ENCODE measurements around the gene CLDN14. TPM values are rescaled to one million over a fixed set of nuclear protein-coding genes. Genes with fewer than 3 reads are reported as not detected.

CLDN14 gene
- total and polyA plus RNA-seq, 10 donors: 0.13 to 0.94 (median 0.35) TPM; not detected in 4

DNA sequence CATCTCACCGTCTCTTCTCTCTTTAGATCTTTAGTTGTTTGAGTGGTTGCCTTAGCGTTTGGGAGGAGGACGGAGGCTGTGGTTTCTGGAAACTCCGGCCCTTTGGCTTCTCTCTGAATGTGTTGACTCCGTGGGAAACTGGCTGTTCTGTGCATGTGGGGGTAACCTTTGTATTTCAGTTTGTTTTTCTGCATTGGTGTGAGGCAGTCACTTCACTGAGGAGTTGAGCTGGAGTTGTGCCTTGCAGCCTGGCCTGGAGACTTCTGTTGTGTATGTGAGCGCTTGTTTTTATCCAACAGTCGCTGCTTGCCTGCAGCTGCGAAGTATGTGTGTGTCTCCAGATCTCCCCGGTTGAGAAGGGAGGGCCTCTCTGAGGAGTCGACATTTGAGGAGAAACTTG is 33.6 kb downstream of the CLDN14 start:
- Histone ChIP-seq H3K4me3 (no peak overlapping the region), H3K36me3 (no peaks in the 10 kb centered on the region), H3K9me3 (no peaks in the 10 kb centered on the region), H3K4me1 (no peaks in the 10 kb centered on the region), H3K27ac (no peak overlapping the region), H3K27me3 (replicated peaks in 1 of 7) (no peaks in the 10 kb centered on the region)
- no peak for DNase-seq
- intact Hi-C loops (cut with DNase I; ENCODE audit: low total_unique reads): no loop called here
- TF ChIP-seq POLR2A (IDR thresholded peaks at IDR 0.05) (no peak), POLR2AphosphoS5 (IDR thresholded peaks at IDR 0.05) (no peak), CTCF (IDR thresholded peaks at IDR 0.05 in 8 of 11, conservative IDR thresholded peaks at IDR 0.05 in 3 of 11) (no peak)
- WGBS, 5 donors: 79 to 86% (median 82%) methylated on average over 10 of the region's 10 CpGs

DNA sequence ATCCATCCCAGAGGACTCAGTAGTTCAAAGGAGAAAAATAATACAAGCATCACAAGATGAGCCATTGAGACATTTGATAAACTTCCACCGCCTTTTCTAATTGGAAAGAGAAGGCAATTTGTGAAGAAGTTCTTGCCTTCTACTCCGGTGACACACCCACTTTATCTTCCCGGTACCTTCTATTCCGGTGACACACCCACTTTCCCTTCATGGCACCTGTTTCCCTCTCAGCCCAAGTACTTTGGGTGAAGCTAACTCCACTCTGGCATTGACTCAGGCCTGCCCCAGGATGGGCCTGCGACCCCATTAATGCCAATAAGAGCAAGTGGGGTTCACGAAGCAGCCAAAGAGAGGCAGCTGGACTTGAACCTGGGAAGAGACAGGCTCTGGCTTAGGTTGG is 38.2 kb downstream of the CLDN14 start:
- WGBS, 5 donors: 88 to 93% (median 91%) methylated on average over 6 of the region's 6 CpGs
- TF ChIP-seq POLR2A (IDR thresholded peaks at IDR 0.05) (no peak), CTCF (IDR thresholded peaks at IDR 0.05 in 8 of 11, conservative IDR thresholded peaks at IDR 0.05 in 3 of 11) (no peak), POLR2AphosphoS5 (IDR thresholded peaks at IDR 0.05) (no peak)
- Histone ChIP-seq H3K4me3 (no peak overlapping the region), H3K9me3 (peaks cover 0 to 4% (median 0%) of the 10 kb centered on the region in 8 donors), H3K4me1 (peaks cover 0 to 8% (median 0%) of the 10 kb centered on the region in 6 donors), H3K27ac (peak overlapping the region in 3 of 8 donors; percentile 15 to 53 (median 49)), H3K27me3 (replicated peaks in 1 of 7) (no peaks in the 10 kb centered on the region), H3K36me3 (no peaks in the 10 kb centered on the region)
- intact Hi-C loops (cut with DNase I; ENCODE audit: low total_unique reads): no loop called here
- DNase-seq: no peak

- no peak for DNase-seq
- peaks cover 0 to 6% (median 0%) of the 10 kb centered on the region in 8 donors for H3K9me3 ChIP-seq
- H3K4me1 ChIP-seq: peaks cover 0 to 8% (median 0%) of the 10 kb centered on the region in 6 donors
- intact Hi-C loops (cut with DNase I; ENCODE audit: low total_unique reads): no loop called here
- H3K27ac ChIP-seq: no peak overlapping the region
- no peaks in the 10 kb centered on the region for H3K36me3 ChIP-seq
- TF ChIP-seq CTCF (IDR thresholded peaks at IDR 0.05 in 8 of 11, conservative IDR thresholded peaks at IDR 0.05 in 3 of 11) (no peak), POLR2A (IDR thresholded peaks at IDR 0.05) (no peak), POLR2AphosphoS5 (IDR thresholded peaks at IDR 0.05) (no peak)
- no peak overlapping the region for H3K4me3 ChIP-seq
- H3K27me3 ChIP-seq (replicated peaks in 1 of 7): peaks cover 0 to 11% (median 0%) of the 10 kb centered on the region in 7 donors
- WGBS, 5 donors: 14 to 35% (median 24%) methylated on average over 6 of the region's 6 CpGs
These were observed 42.2 kb downstream of the CLDN14 start for GRCh38 chr21:36437745-36438128.

DNA sequence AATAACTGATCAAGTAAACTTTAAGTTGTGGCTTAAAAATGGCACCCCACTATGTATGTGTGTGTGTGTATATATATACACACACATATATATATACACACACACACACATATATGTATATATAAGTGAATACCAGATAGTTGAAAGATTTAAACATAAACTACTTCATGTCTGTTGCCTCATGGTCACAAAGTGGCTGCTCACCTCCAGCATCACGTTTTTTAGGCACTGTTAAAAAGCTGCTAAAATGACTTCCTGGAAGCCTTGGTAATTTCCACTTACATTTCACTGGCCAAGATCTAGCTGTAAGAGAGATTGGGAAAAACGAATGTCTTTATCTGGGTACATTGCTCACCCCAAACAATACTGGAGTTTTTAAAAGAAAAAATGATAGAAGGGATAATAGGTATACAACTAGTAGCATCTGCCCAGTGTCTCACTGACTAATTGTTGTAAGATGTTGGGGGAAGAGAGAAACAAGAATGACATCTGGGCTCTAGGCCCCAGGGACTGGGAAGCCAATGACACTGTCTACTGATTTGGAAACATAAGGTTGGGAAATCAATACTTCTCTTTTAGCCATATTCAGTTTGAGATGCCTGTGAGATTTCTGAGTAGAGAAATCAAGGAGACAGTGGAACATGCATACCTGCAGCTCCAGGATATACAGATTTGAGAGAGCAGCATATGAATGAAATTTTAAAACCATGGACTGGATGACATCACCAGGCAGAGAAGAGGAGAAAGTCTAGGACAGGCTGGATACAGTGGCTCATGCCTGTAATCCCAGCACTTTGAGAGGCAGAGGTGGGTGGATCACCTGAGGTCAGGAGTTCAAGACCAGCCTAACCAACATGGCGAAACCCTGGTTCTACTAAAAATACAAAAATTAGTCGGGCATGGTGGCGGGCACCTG is 42.8 kb downstream of the CLDN14 start:
- H3K4me3 ChIP-seq: no peak overlapping the region
- peaks cover 0 to 17% (median 0%) of the 10 kb centered on the region in 7 donors for H3K27me3 ChIP-seq (replicated peaks in 1 of 7)
- H3K9me3 ChIP-seq: peaks cover 0 to 6% (median 0%) of the 10 kb centered on the region in 8 donors
- TF ChIP-seq POLR2AphosphoS5 (IDR thresholded peaks at IDR 0.05): no peak
- TF ChIP-seq POLR2A (IDR thresholded peaks at IDR 0.05): no peak
- no peak for TF ChIP-seq CTCF (IDR thresholded peaks at IDR 0.05 in 8 of 11, conservative IDR thresholded peaks at IDR 0.05 in 3 of 11)
- DNase-seq: no peak
- H3K4me1 ChIP-seq: peaks cover 0 to 8% (median 0%) of the 10 kb centered on the region in 6 donors
- intact Hi-C loops (cut with DNase I; ENCODE audit: low total_unique reads): no loop called here
- no peaks in the 10 kb centered on the region for H3K36me3 ChIP-seq
- 63 to 87% (median 73%) methylated on average over 5 of the region's 5 CpGs for WGBS, 5 donors
- H3K27ac ChIP-seq: no peak overlapping the region
